ENCODE data around the gene NUP43.
"Not testable (repeated sequence)": the region's sequence is repeated elsewhere in the genome, so short reads cannot be mapped to it uniquely, and the experiment has no call there.

The NUP43 gene

DNA sequence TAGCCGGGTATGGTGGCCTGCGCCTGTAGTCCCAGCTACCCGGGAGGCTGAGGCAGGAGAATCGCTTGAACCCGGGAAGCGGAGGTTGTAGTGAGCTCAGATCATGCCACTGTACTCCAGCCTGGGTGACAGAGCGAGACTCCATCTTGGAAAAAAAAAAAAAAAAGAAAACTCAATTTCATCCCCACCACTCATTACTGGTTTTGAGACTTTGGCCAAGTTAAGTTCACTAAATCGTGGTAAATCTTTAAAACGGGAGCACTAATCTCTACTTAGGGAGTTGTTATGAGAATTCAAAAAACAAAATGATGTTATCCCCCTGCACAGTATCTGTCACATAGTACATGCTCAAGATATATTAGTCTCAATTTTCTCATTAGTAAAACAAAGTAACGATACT is 1.1 kb downstream of the NUP43 start:
- not testable (repeated sequence) for DNase-seq

- DNase-seq, result no peak
Observed at GRCh38 chr6:149734915-149735314, 11.4 kb downstream of the NUP43 start.

DNA sequence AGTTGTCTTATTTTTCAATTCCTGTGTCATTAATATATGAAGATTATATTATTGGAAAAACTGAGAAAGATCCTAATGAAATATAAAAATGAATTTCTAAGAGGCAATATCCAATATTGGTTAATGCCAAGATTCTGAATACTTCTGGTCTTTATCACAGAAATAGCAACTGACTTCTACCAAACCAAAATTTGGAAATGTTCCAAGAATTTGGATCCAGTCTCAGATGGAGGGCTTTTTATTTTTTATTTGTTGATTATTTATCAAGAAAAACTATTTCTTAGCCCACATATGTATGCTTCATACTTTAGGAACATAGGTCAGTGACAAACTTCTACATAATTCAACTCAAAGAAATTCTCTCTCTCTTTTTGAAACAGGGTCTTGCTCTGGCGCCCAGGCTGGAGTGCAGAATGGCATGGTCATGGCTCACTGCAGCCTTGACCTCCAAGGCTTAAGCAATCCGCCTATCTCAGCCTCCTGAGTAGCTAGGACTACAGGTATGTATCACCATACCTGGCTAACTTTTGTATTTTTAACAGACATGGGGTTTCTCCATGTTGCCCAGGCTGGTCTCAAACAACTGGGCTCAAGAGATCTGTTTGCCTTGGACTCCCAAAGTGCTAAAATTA is 13.1 kb downstream of the NUP43 start:
- no peak for DNase-seq

DNA sequence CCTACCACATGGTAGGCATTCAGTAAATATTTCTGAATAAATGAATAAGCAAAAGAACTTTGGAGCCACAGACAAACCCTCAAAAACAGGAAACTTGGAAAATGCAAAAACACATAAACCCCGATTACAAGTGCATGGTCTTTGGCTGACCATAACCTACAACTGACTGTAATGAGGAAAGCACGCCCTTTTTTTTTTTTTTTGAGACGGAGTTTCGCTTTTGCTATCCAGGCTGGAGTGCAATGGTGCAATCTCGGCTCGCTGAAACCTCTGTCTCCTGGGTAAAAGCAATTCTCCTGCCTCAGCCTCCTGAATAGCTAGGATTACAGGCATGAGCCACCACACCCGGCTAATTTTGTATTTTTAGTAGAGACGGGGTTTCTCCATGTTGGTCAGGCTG is 16.5 kb downstream of the NUP43 start:
- no peak for DNase-seq

GRCh38 chr6:149728499-149729234 is 17.7 kb downstream of the NUP43 start:
- DNase-seq, result no peak

GRCh38 chr6:149727793-149728498 is 18.4 kb downstream of the NUP43 start:
- no peak for DNase-seq

DNA sequence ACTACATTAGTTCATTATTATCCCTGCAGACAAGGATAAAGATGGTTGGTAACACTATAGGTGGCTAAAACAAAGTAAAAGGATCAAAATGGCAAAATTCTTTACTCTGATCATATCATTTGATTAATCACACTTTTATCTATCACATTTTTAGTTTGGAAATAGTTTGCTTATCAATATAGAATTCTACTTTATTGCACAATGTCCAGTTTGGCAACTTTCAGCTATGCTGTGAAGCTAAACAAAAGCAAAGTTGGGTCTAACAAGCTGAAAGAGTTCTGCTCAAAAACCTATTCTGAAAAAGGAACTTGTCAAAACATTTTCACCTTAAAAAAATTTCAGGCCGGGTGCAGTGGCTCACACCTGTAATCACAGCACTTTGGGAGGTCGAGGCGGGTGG is 20.5 kb downstream of the NUP43 start:
- no peak for DNase-seq

DNA sequence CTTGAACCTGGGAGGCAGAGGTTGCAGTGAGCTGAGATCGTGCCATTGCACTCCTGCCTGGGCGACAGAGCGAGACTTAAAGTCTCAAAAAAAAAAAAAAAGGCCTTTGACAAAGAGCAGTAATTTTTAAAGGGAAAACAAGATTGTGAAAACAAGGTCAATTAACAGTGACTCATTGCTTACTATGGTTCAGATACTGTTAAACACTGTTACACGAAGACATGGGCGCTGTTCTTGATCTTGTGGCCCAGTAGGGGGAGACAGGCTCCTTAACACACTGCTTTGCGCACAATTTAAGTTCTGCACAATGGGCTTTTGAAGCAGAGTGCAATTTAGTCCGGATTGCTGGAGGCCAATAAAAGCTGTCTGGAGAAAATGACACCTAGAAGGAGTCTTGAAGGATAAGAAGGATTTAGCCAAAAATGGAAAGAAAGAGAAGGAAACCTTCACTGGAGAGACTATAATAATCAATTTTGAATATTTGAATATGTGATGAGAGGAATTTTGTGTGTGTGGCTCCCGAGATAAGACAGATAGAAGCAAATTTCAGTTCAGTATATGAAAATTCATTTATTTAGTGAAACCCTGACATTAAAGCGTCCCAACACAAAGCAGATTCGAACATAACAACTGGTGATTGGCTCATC is 22.4 kb downstream of the NUP43 start:
- peak; percentile 4 for DNase-seq

GRCh38 chr6:149723262-149723661 is 23.1 kb downstream of the NUP43 start:
- no peak for DNase-seq

- no peak for DNase-seq
Observed at GRCh38 chr6:149719531-149719930, 26.8 kb downstream of the NUP43 start.

- peak; percentile 78 for DNase-seq
Observed at GRCh38 chr6:149717588-149718458, 28.5 kb downstream of the NUP43 start, which contains the start of gene LATS1. Gene LATS1, minus strand, starts transcription at chr6:149718101. Its CDS starts 15,975 bp downstream, at chr6:149702126.

DNA sequence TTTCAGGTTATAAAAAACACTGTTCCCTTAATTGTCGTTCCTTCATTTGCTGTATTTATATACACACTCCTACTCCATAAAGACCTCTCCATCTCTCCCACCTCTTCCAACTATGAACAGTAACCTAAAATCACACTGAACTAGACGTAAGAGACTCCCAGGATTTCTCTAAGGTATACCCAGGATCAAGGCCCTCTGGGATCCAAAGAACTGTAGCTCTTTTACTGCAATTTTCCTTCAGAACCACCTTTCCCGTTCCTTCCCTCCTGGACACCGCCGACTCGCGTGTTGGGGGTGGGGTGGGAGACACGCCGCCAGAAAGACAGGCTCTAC is 29.1 kb downstream of the NUP43 start:
- DNase-seq, result no peak

DNA sequence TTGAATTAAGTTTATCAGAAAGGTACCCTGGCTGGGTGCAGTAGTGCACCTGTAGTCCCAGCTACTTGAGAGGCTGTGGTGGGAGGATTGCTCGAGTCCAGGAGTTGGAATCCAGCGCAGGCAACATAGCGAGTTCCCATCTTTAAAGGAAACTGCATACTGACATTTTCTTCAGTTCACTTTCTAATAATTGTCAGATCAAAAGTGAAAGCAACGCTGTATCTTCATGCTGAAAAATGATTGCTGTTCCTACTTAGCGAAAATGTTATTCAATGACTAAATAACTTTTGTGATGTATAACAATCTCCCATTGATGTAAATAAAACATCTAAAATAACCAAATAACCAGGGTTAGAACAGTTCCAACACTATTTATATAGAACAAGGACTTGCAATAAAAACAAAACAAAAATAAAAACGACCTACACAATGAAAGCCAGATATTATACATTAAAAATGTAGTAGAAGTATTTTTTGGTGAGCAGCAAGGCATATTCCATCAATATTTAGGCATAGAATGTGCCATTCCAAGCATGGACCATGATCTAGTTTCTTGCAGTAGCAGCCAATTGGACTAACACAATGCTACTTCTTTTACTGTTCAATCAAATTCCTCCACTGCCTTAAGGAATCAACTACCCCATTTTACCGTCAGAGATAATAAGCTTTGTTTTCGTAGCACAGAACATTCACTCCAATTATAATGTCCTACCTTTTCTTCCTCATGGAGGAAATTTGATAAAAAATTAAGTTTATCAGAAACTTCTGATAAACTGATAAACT is 30.0 kb downstream of the NUP43 start:
- no peak for DNase-seq

DNA sequence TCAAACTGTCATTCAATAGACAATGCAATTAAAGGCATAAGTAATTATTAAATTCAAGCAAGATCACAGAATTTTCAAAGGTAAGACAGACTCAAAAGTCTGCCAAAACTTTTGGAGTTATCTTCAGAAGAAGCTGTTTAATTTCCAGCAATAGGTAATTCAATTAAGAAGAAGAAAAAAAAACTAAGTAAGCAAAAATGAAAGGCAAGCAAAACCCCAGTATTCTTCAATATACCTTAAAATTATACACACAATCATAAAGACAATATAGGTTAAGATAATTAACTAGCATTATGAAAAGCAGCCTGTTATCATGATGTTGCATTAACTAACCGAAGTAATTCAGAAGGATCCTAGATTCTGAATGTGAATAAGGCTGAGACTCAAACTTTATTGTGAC is 31.9 kb downstream of the NUP43 start:
- no peak for DNase-seq

DNA sequence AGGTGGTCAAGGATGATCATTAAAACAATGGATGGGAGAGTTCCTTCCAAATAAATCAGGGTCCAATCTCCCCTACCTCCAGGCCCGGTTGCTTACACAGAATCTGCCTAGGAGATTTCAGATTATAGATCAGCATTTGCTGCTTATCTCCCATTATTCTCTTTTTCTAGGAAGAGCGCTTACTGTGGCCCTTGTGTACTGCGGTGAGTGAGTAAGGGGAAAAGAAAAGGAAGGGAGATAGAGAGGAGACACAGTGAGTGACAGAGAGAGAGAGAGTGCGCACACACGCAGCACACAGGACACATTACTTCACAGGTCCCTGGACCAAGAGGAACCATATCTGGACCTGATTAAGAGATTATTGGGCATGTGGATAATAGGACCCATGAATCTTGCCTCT is 34.6 kb downstream of the NUP43 start:
- DNase-seq, result no peak

DNA sequence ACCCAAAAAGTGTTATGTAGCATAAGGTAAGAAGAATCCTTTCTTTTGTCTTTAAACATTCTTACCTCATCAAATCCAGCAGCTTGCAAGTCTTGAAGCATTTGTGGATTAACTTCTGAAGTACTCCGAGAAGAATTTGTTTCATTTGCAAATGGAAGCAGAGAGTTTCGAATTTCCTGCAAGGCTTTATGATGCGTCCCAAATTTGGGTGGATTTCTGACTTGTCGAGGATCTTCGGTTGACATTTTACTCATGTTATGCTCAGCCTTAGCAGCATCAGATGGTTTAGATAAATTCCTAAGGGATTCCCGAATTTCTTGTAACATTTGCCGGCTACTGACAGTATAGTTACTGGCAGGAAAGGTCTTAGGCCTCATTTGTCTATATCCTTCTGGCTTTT is 44.6 kb downstream of the NUP43 start:
- no peak for DNase-seq

DNA sequence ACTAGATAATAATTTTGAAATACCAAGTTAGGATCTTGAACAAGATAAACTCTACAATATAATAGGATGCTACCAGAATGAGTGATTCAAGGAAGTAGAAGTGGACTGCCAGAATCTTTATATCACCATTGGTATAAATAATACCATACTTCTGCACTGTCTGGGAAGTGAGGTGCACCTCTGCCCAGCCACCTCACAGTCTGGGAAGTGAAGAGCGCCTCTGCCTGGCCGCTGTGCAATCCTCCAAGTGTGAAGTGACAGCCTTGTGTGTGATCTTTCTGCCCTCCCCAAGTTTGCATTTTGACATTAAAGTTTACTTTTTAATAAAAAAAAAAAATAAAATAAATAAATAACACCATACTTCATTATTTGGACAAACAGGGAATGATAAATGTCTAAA is 47.2 kb downstream of the NUP43 start:
- no peak for DNase-seq

GRCh38 chr6:149698175-149698574 is 48.2 kb downstream of the NUP43 start:
- no peak for DNase-seq

DNA sequence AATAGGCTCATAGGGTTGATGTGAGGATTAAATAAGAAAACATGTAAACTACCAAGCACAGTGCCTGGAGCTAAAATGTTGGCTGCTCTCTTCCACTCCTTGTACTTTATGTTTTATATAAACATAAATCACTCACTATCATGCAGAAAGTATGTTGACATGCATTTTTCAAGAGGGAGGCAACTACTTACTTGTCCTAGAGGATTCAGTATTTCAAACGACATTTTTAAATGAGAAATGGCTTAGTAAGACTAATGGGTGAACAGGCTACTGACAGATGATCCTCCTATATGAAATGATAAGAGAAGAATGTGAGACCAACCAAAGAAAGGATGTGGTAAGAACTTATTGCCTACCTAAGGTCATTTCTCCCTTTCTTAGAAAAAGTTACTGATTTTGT is 49.4 kb downstream of the NUP43 start:
- DNase-seq, result no peak

- DNase-seq, result no peak
Observed at GRCh38 chr6:149694921-149695320, 51.4 kb downstream of the NUP43 start.

DNA sequence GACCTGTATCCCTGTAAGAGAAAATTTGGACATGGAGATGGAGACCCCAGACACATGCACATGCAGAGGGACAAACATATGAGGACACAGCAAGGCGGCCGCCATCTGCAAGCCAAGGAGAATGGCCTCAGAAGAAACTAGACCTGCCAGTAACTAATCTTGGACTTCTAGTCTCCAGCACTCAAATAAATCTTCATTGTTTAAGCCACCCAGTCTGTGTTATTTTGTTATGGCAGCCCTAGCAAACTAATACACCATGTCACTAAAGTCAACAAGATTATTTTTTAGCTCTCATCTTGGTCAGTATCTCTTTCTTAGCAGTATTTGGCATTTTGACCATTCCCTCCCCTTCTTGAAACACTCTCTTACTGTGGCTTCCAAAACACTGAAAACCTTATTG is 55.1 kb downstream of the NUP43 start:
- no peak for DNase-seq

- DNase-seq, result no peak
Observed at GRCh38 chr6:149686230-149686629, 60.1 kb downstream of the NUP43 start.
